A549 (cell line): ENCODE results near the gene DNAH8. TPM values are rescaled to one million over a fixed set of nuclear protein-coding genes. Genes with fewer than 3 reads are reported as not detected.

Source experiments
- ATAC-seq, 2 experiments: fragments of 200-7000 bp in 1 of 2; fragments of >200 bp in 1 of 2; cut with Nextera tagmentation in 1 of 2; cut with Tn5 transposase in 1 of 2; 3 replicates each; pipeline versions ENCODE4 v1.8.0 to v1.9.1; 2018 to 2020; ENCODE audit warnings: mild to moderate bottlenecking in 1 of 2, moderate library complexity in 1 of 2
- CTCF ChIA-PET: fragments of 300-600 bp; sonication (Branson Sonifier 250); formaldehyde crosslinking; extraction: SDS; loops from one replicate; lab custom pipeline; 2021; ENCODE audit warnings: antibody characterized with exemption, inconsistent platforms; lab: Yijun Ruan, JAX
- POLR2A ChIA-PET: fragments of 350-600 bp; formaldehyde crosslinking; extraction: SDS; loops from one replicate; lab custom pipeline; 2021; ENCODE audit warnings: antibody characterized with exemption, inconsistent platforms; lab: Yijun Ruan, JAX
- DNase-seq, 2 experiments: peaks; one replicate each; pipeline versions ENCODE4 v3.0.0 to v3.0.0-alpha.2; 2011 to 2016; ENCODE audit warnings: low read depth in 1 of 2, low spot score in 1 of 2
- FAIRE-seq: peaks from 2 replicates; lab custom pipeline; 2011; peaks lifted over from hg19 to GRCh38; lab: Jason Lieb, UNC
- H3K27ac ChIP-seq, 2 experiments: fragments of >200 bp; sonication (Bioruptor Twin); formaldehyde crosslinking; 3 replicates each; pipeline ENCODE4 v1.5.1; 2016 to 2017
- H3K4me1 ChIP-seq: fragments of >200 bp; sonication (Bioruptor Twin); formaldehyde crosslinking; 3 replicates; pipeline ENCODE4 v1.6.1; 2016
- H3K4me2 ChIP-seq: fragments of >200 bp; sonication (Bioruptor Twin); formaldehyde crosslinking; 3 replicates; pipeline ENCODE4 v1.6.1; 2016
- H3K4me3 ChIP-seq: fragments of >200 bp; sonication (Bioruptor Twin); formaldehyde crosslinking; 3 replicates; pipeline ENCODE4 v1.5.1; 2016
- H3K9me3 ChIP-seq: fragments of >200 bp; sonication (Bioruptor Twin); formaldehyde crosslinking; 3 replicates; pipeline ENCODE4 v1.6.1; 2016
- CBX2 ChIP-seq: fragments of 200-600 bp; sonication (generic); IDR thresholded peaks from 2 replicates; pipeline ENCODE4 v1.6.1; 2016; ENCODE audit warnings: low read depth, mild to moderate bottlenecking, borderline replicate concordance
- CEBPB ChIP-seq, 2 experiments: fragments of >200 bp in 1 of 2; sonication (Bioruptor Twin) in 1 of 2; formaldehyde crosslinking in 1 of 2; IDR thresholded peaks; 2 replicates each; pipeline ENCODE4 v1.6.1; 2012 to 2016
- CTCF ChIP-seq: fragments of >200 bp; sonication (Bioruptor Twin); formaldehyde crosslinking; IDR thresholded peaks from 3 replicates; pipeline ENCODE4 v1.5.1; 2016
- E2F6 ChIP-seq: IDR thresholded peaks from 2 replicates; pipeline ENCODE4 v1.6.1; 2012; ENCODE audit warnings: low read depth, borderline replicate concordance
- EHF ChIP-seq: fragments of 250-450 bp; sonication (Bioruptor Pico); IDR thresholded peaks from 2 replicates; pipeline ENCODE4 v1.5.0; 2020; ENCODE audit warnings: mild to moderate bottlenecking
- FOSL2 ChIP-seq, 2 experiments: fragments of 450-650 bp in 1 of 2; fragments of >200 bp in 1 of 2; sonication (Bioruptor Twin) in 1 of 2; formaldehyde crosslinking; IDR thresholded peaks; 2 replicates each; pipeline versions ENCODE4 v1.5.0 to v1.6.1; 2016 to 2020; ENCODE audit warnings: mild to moderate bottlenecking in 1 of 2, moderate library complexity in 1 of 2
- HDAC2 ChIP-seq: fragments of 200-600 bp; sonication (generic); IDR thresholded peaks from 2 replicates; pipeline ENCODE4 v1.6.1; 2016
- JUN ChIP-seq, 2 experiments: fragments of >200 bp; sonication (Bioruptor Twin); formaldehyde crosslinking; IDR thresholded peaks; 2 replicates in 1 of 2; 3 replicates in 1 of 2; pipeline ENCODE4 v1.6.1; 2016 to 2017
- MAFK ChIP-seq: fragments of 450-650 bp; IDR thresholded peaks from 2 replicates; pipeline ENCODE4 v1.6.1; 2014; ENCODE audit not compliant: partially characterized antibody
- MAZ ChIP-seq: fragments of 150-350 bp; IDR thresholded peaks from 2 replicates; pipeline ENCODE4 v1.6.1; 2014; ENCODE audit warnings: antibody characterized with exemption, low read depth, low read length, borderline replicate concordance
- NFE2L2 ChIP-seq: fragments of 150-350 bp; conservative IDR thresholded peaks from 2 replicates; pipeline ENCODE4 v1.6.1; 2014; ENCODE audit warnings: low read length
- NPAS2 ChIP-seq: fragments of 250-450 bp; sonication (Bioruptor Pico); IDR thresholded peaks from 2 replicates; pipeline ENCODE4 v1.8.0; 2022; ENCODE audit warnings: mild to moderate bottlenecking, moderate library complexity, borderline replicate concordance
- RCOR1 ChIP-seq: fragments of 150-350 bp; IDR thresholded peaks from 2 replicates; pipeline ENCODE4 v1.6.1; 2014; ENCODE audit warnings: antibody characterized with exemption, low read length, low read depth
- ZSCAN20 ChIP-seq: fragments of 250-450 bp; sonication (Bioruptor Pico); IDR thresholded peaks from 2 replicates; pipeline ENCODE4 v1.8.0; 2022; ENCODE audit warnings: mild to moderate bottlenecking, moderate library complexity
- WGBS: methylation state at CpG from one replicate; pipeline ENCODE4 v1.1.6; 2017; ENCODE audit errors: missing lambda C conversion rate; 5-methylcytosine and 5-hydroxymethylcytosine counted together
- polyA plus RNA-seq, 4 experiments: library from polyadenylated mRNA; depleted of rRNA in 3 of 4; stranded (reverse); fragments of >200 nt; fragmentation: RNase III in 1 of 4; extraction: RNeasy Plus Mini Kit Qiagen cat#74134 plus additional on column Dnase treatment in 1 of 4; gene quantifications; 2 replicates in 3 of 4; 3 replicates in 1 of 4; pipeline ENCODE4 v1.2.3, GENCODE V29; 2011 to 2017
- TF ChIP-seq, protein P1 (sequence below): fragments of 450-650 bp; IDR thresholded peaks from 2 replicates; pipeline ENCODE4 v1.6.1; 2014; ENCODE audit warnings: antibody characterized with exemption
- TF ChIP-seq, protein P2 (sequence below): IDR thresholded peaks from 2 replicates; pipeline ENCODE4 v1.6.1; 2012

Gene DNAH8
- polyA plus RNA-seq, 2 of the 4 experiments (the other 2 are of a cell fraction), result not detected

GRCh38 chr6:38673397-38674165 lies 41.5 kb upstream of the DNAH8 start:
- ATAC-seq (no peak), DNase-seq (no peak), FAIRE-seq (no peak)
- 79% methylated on average over 9 of the region's 9 CpGs for WGBS
- Histone ChIP-seq H3K9me3 (no peaks in the 10 kb centered on the region), H3K4me1 (no peaks in the 10 kb centered on the region), H3K4me2 (no peak overlapping the region), H3K4me3 (no peak overlapping the region), H3K27ac (no peak overlapping the region)
- POLR2A ChIA-PET, result no interaction called here
- TF ChIP-seq JUN (IDR thresholded peaks at IDR 0.05), result no peak
- TF ChIP-seq CBX2, result no peak
- no peak for TF ChIP-seq NFE2L2
- no peak for TF ChIP-seq ZSCAN20 (CRISPR knock-in tag)
- TF ChIP-seq HDAC2, result no peak
- TF ChIP-seq MAFK, result no peak
- no peak for TF ChIP-seq CTCF
- CTCF ChIA-PET, result interaction anchor here (1.1 kb wide), 1 partner anchor 10 kb away, joined by 3 read pairs; no protein-coding TSS in a partner anchor

GRCh38 chr6:38676236-38676973 lies 38.7 kb upstream of the DNAH8 start:
- DNase-seq (no peak), ATAC-seq (no peak)
- CTCF ChIA-PET, result interaction anchor here (0.7 kb wide), 1 partner anchor 817 kb away, joined by 3 read pairs; no protein-coding TSS in a partner anchor
- Histone ChIP-seq H3K9me3 (no peaks in the 10 kb centered on the region), H3K4me1 (no peaks in the 10 kb centered on the region), H3K27ac (no peak overlapping the region), H3K4me3 (no peak overlapping the region), H3K4me2 (no peak overlapping the region)
- 97% methylated on average over 2 of the region's 2 CpGs for WGBS
- TF ChIP-seq, protein P1, sequence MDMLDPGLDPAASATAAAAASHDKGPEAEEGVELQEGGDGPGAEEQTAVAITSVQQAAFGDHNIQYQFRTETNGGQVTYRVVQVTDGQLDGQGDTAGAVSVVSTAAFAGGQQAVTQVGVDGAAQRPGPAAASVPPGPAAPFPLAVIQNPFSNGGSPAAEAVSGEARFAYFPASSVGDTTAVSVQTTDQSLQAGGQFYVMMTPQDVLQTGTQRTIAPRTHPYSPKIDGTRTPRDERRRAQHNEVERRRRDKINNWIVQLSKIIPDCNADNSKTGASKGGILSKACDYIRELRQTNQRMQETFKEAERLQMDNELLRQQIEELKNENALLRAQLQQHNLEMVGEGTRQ, result no peak
- TF ChIP-seq CEBPB (IDR thresholded peaks at IDR 0.05) (no peak), E2F6 (no peak), CBX2 (no peak), NPAS2 (no peak), EHF (CRISPR knock-in tag) (no peak), FOSL2 (IDR thresholded peaks at IDR 0.05) (no peak), FOSL2 (CRISPR knock-in tag; IDR thresholded peaks at IDR 0.05) (no peak), MAZ (no peak), RCOR1 (no peak)
- TF ChIP-seq, protein P2, sequence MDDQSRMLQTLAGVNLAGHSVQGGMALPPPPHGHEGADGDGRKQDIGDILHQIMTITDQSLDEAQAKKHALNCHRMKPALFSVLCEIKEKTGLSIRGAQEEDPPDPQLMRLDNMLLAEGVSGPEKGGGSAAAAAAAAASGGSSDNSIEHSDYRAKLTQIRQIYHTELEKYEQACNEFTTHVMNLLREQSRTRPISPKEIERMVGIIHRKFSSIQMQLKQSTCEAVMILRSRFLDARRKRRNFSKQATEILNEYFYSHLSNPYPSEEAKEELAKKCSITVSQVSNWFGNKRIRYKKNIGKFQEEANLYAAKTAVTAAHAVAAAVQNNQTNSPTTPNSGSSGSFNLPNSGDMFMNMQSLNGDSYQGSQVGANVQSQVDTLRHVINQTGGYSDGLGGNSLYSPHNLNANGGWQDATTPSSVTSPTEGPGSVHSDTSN, result no peak
- TF ChIP-seq, all 56 proteins: peak for 0
- no peak for FAIRE-seq
- POLR2A ChIA-PET, result no interaction called here
